ENCODE results near the gene GALNT2. TPM values are rescaled to one million over a fixed set of nuclear protein-coding genes. Genes with fewer than 3 reads are reported as not detected.
A peak's percentile ranks its signal among the peaks of the same experiment; 100 is the strongest.

Gene GALNT2
- total and polyA plus RNA-seq, 12 donors, result 9.7 to 35.1 (median 25.8) TPM

DNA sequence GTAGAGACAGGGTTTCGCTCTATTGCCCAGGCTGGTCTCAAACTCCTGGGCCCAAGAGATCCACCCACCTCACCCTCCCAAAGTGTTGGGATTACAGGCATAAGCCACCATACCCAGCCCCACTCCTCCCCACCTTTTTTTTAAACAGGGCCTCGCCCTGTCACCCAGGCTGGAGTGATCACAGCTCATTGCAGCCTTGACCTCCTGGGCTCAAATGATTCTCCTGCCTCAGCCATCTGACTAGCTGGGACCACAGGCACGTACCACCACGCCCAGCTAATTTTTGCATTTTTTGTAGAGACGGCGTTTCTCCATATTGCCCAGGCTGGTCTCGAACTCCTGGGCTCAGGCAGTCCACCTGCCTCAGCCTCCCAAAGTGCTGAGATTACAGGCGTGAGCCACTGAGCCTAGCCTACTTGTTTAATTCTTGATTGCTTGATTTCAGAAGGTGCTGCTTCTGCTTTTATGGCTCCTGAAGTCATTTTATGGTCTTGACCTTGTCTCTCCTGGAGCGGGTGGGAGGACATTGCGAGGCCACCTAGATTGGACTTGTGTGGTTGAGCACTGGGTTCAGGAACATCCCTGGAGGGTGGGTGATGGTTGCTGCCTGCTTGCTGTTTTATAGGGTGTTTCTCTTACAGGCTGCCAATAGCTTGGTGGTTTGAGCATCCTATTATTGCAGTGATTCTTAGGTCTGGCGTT is 81.9 kb downstream of the GALNT2 start:
- 94 to 96% methylated on average over 11 of the region's 11 CpGs for WGBS, 2 donors
- ATAC-seq (no peak), DNase-seq (no peak)
- Histone ChIP-seq H3K27ac (peak overlapping the region in 1 of 10 donors; percentile 5), H3K27me3 (no peaks in the 10 kb centered on the region), H3K36me3 (no peaks in the 10 kb centered on the region), H3K9me3 (no peaks in the 10 kb centered on the region), H3K4me3 (no peak overlapping the region), H3K4me1 (peaks cover 10 to 75% (median 61%) of the 10 kb centered on the region in 9 donors)
- TF ChIP-seq, protein P1, sequence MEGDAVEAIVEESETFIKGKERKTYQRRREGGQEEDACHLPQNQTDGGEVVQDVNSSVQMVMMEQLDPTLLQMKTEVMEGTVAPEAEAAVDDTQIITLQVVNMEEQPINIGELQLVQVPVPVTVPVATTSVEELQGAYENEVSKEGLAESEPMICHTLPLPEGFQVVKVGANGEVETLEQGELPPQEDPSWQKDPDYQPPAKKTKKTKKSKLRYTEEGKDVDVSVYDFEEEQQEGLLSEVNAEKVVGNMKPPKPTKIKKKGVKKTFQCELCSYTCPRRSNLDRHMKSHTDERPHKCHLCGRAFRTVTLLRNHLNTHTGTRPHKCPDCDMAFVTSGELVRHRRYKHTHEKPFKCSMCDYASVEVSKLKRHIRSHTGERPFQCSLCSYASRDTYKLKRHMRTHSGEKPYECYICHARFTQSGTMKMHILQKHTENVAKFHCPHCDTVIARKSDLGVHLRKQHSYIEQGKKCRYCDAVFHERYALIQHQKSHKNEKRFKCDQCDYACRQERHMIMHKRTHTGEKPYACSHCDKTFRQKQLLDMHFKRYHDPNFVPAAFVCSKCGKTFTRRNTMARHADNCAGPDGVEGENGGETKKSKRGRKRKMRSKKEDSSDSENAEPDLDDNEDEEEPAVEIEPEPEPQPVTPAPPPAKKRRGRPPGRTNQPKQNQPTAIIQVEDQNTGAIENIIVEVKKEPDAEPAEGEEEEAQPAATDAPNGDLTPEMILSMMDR (IDR thresholded peaks at IDR 0.05), result no peak
- intact Hi-C loops (cut with DNase I), result no loop called here

DNA sequence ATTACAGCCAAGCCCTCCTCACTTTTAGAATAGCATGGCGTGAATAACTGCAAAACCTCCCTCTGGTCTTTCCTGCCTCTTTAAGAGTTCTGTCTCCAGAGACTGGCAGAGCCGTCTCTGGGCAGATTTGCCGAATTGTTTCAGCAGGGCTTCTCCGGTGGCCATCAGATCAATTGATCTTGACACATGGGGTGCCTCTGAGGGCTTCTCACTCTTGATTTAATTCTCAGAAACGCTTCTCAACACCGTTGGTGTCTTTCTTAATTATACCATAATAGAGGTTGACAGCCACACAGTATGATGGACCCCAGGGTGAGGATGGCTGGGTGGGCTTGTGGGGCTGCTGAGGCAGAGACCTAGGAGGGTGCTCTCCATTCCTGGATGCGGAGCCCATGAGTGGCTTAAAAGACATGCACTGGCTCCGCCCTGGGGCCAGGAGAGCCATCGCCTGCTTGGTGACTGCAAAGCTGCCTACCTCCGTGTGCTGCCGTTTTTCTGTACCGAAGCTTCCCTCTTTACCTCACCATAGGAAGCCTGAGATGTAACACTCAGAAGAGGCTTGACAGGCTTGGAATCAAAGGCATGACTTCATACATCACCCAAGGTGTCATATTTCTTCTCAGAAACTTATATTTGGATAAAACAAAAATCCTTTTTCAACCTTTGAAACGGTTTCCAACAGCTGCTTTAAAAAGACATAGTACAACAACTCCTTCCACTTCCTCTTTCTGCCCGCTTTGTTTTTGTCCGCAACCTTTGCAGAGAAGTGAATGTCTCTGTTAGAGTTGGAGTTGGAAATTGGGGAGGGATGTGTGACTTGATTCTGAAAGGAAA is 82.9 kb downstream of the GALNT2 start:
- H3K4me1 ChIP-seq, result peaks cover 8 to 75% (median 58%) of the 10 kb centered on the region in 9 donors
- 68 to 73% methylated on average over 15 of the region's 15 CpGs for WGBS, 2 donors

DNA sequence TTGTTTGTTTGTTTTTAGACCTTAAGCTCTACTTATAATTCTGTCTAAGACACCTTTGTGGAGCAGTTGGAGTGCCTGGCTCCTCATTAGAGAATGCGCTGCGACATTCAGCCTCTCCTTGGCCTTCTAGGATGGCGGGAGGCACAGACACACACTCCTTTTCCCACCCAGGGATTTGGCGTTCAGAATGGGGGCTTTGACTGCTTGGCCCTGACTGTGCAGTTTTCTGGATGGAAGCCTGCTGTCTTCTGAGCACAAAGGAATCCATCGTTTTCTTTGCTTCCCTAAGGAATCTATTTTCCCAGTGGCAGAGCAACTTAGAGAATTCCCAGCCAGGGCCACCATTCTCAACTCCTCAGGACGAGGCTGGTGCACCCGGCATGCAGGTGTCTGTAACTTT is 83.6 kb downstream of the GALNT2 start:
- H3K4me1 ChIP-seq, result peaks cover 2 to 75% (median 58%) of the 10 kb centered on the region in 9 donors
- peak overlapping the region in 1 of 10 donors; percentile 70 for H3K27ac ChIP-seq
- ATAC-seq, result no peak
- no peaks in the 10 kb centered on the region for H3K27me3 ChIP-seq
- H3K36me3 ChIP-seq, result no peaks in the 10 kb centered on the region
- 66 to 70% methylated on average over 7 of the region's 7 CpGs for WGBS, 2 donors
- TF ChIP-seq, protein P1 (IDR thresholded peaks at IDR 0.05), result no peak
- intact Hi-C loops (cut with DNase I), result loop anchor here in 1 of 10 donors (10.0 kb wide), 1 partner anchor 64 kb away; no protein-coding TSS in a partner anchor
- H3K4me3 ChIP-seq, result no peak overlapping the region
- no peaks in the 10 kb centered on the region for H3K9me3 ChIP-seq
- DNase-seq, result no peak

More for the DNA sequence above, 82.9 kb downstream of the GALNT2 start:
- intact Hi-C loops (cut with DNase I), result loop anchor here in 1 of 10 donors (10.0 kb wide), 1 partner anchor 65 kb away; no protein-coding TSS in a partner anchor
- ATAC-seq, result no peak
- TF ChIP-seq, protein P1 (IDR thresholded peaks at IDR 0.05), result no peak
- Histone ChIP-seq H3K9me3 (no peaks in the 10 kb centered on the region), H3K4me3 (peak overlapping the region in 1 of 10 donors; percentile 24), H3K27me3 (no peaks in the 10 kb centered on the region), H3K36me3 (no peaks in the 10 kb centered on the region), H3K27ac (peak overlapping the region in 1 of 10 donors; percentile 70)
- DNase-seq, result no peak

DNA sequence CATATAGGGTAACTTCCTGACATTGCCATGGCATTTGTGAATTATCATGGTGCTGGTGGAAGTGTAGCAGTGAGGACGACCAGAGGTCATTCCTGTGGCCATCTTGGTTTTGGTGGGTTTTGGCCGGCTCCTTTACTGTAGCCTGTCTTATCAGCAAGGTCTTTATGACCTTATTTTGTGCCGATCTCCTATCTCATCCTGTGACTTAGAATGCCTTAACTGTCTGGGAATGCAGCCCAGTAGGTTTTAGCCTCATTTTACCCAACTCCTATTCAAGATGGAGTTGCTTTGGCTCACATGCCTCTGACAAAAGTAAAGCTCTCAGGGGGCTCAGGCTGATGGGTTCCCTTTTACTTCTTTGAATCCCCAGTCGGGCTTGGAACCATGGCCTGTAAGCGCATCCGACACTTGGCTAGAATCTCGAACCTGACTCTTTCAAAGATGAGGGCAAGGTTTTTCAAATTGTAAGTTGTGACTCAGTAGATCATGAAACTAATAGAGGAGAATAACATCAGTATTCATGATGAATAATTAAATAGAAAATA is 85.0 kb downstream of the GALNT2 start:
- TF ChIP-seq, protein P1 (IDR thresholded peaks at IDR 0.05), result no peak
- ATAC-seq (no peak), DNase-seq (no peak)
- peaks cover 0 to 3% (median 0%) of the 10 kb centered on the region in 11 donors for H3K9me3 ChIP-seq
- H3K4me3 ChIP-seq, result no peak overlapping the region
- no peaks in the 10 kb centered on the region for H3K36me3 ChIP-seq
- no peaks in the 10 kb centered on the region for H3K27me3 ChIP-seq
- intact Hi-C loops (cut with DNase I), result loop anchor here in 1 of 10 donors (10.0 kb wide), 1 partner anchor 63 kb away; no protein-coding TSS in a partner anchor
- 89 to 92% methylated on average over 7 of the region's 7 CpGs for WGBS, 2 donors
- no peak overlapping the region for H3K27ac ChIP-seq
- peaks cover 0 to 65% (median 45%) of the 10 kb centered on the region in 9 donors for H3K4me1 ChIP-seq

Measured in heart right ventricle (tissue), 16 donors.